Natural killer cell (primary cell): ENCODE data around the gene CFAP298. TPM values are rescaled to one million over a fixed set of nuclear protein-coding genes. Genes with fewer than 3 reads are reported as not detected.

Experiments used
- ATAC-seq, 3 donors: fragments of 150-1000 bp in 2 of 3; fragments of 200-7000 bp in 1 of 3; cut with Tn5 transposase; 1 replicate in 1 of 3; 2 replicates in 2 of 3; pipeline ENCODE4 v1.10.0; 2021; ENCODE audit warnings: mild to moderate bottlenecking in 2 of 3, moderate library complexity in 2 of 3
- DNase-seq, 2 donors: peaks; one replicate each; pipeline versions ENCODE4 v3.0.0 to v3.0.0-alpha.2; 2013 to 2021; ENCODE audit warnings: mixed read lengths in 1 of 2
- H3K27ac ChIP-seq: one replicate; pipeline ENCODE4 v1.5.1; 2013; ENCODE audit warnings: mild to moderate bottlenecking, low read length
- H3K27me3 ChIP-seq: one replicate; pipeline ENCODE4 v1.6.1; 2013; ENCODE audit warnings: low read length; ENCODE audit not compliant: control insufficient read depth, insufficient read depth
- H3K36me3 ChIP-seq: one replicate; pipeline ENCODE4 v1.6.1; 2013; ENCODE audit warnings: low read length; ENCODE audit not compliant: control insufficient read depth, insufficient read depth
- H3K4me1 ChIP-seq: one replicate; pipeline ENCODE4 v1.6.1; 2013; ENCODE audit warnings: low read length; ENCODE audit not compliant: control insufficient read depth, insufficient read depth
- H3K4me3 ChIP-seq: one replicate; pipeline ENCODE4 v1.5.1; 2013; ENCODE audit warnings: low read length
- H3K9me3 ChIP-seq: one replicate; pipeline ENCODE4 v1.6.1; 2013; ENCODE audit warnings: low read length; ENCODE audit not compliant: control insufficient read depth, insufficient read depth
- H3K27ac Mint-ChIP-seq, 2 donors: one replicate each; pipeline ENCODE4 v1.8.0; 2022; ENCODE audit warnings: mild to moderate bottlenecking in 2 of 2, mixed read lengths in 2 of 2, moderate library complexity in 1 of 2
- H3K27me3 Mint-ChIP-seq, 2 donors: one replicate each; pipeline ENCODE4 v1.8.0; 2022; ENCODE audit warnings: low read depth in 2 of 2, mixed read lengths in 2 of 2
- H3K36me3 Mint-ChIP-seq: one replicate; pipeline ENCODE4 v1.8.0; 2022; ENCODE audit warnings: mixed read lengths
- H3K4me1 Mint-ChIP-seq, 2 donors: one replicate each; pipeline ENCODE4 v1.8.0; 2022; ENCODE audit warnings: mixed read lengths in 2 of 2
- H3K4me3 Mint-ChIP-seq: one replicate; pipeline ENCODE4 v1.8.0; 2022; ENCODE audit warnings: mild to moderate bottlenecking, moderate library complexity, mixed read lengths
- H3K9me3 Mint-ChIP-seq, 2 donors: one replicate each; pipeline ENCODE4 v1.8.0; 2022; ENCODE audit warnings: mixed read lengths in 2 of 2
- WGBS: methylation state at CpG from one replicate; pipeline ENCODE4 v1.1.7; 2013; ENCODE audit warnings: missing lambda C conversion rate; ENCODE audit not compliant: insufficient coverage; 5-methylcytosine and 5-hydroxymethylcytosine counted together
- intact Hi-C: fragments of 100-400 bp; cut with micrococcal nuclease; formaldehyde crosslinking; loops from one replicate; pipeline ENCODE4 v1.14.2; 2022
- total RNA-seq, 4 donors: library from RNA; stranded (reverse); fragments of 120-200 nt in 1 of 4; gene quantifications; one replicate each; pipeline versions ENCODE4 v1.2.3 to v1.2.4, GENCODE V29; 2013 to 2022
- TF ChIP-seq, protein P1 (sequence below): fragments of 200-600 bp; IDR thresholded peaks from one replicate; pipeline ENCODE4 v1.8.0; 2022; ENCODE audit warnings: antibody characterized with exemption

CFAP298 gene
- total RNA-seq, 3 donors from 2014 or later (not counting 1 experiment from before 2014, with no cell fraction given) = 16.1 to 23.7 (median 16.8) TPM

- Mint-ChIP-seq H3K4me3 (no peak overlapping the region), H3K9me3 (no peaks in the 10 kb centered on the region), H3K4me1 (no peaks in the 10 kb centered on the region), H3K27me3 (no peaks in the 10 kb centered on the region), H3K27ac (no peak overlapping the region), H3K36me3 (no peaks in the 10 kb centered on the region)
- Histone ChIP-seq H3K27me3 (no peaks in the 10 kb centered on the region), H3K36me3 (no peaks in the 10 kb centered on the region), H3K27ac (no peak overlapping the region), H3K4me1 (no peaks in the 10 kb centered on the region), H3K4me3 (no peak overlapping the region), H3K9me3 (no peaks in the 10 kb centered on the region)
- intact Hi-C loops = no loop called here
- ATAC-seq = no peak
- no peak for DNase-seq
- TF ChIP-seq, protein P1, sequence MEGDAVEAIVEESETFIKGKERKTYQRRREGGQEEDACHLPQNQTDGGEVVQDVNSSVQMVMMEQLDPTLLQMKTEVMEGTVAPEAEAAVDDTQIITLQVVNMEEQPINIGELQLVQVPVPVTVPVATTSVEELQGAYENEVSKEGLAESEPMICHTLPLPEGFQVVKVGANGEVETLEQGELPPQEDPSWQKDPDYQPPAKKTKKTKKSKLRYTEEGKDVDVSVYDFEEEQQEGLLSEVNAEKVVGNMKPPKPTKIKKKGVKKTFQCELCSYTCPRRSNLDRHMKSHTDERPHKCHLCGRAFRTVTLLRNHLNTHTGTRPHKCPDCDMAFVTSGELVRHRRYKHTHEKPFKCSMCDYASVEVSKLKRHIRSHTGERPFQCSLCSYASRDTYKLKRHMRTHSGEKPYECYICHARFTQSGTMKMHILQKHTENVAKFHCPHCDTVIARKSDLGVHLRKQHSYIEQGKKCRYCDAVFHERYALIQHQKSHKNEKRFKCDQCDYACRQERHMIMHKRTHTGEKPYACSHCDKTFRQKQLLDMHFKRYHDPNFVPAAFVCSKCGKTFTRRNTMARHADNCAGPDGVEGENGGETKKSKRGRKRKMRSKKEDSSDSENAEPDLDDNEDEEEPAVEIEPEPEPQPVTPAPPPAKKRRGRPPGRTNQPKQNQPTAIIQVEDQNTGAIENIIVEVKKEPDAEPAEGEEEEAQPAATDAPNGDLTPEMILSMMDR = no peak
- 91% methylated on average over 11 of the region's 11 CpGs for WGBS
Measured at GRCh38 chr21:32576011-32576410, 36.2 kb downstream of the CFAP298 start.

GRCh38 chr21:32574946-32575925 is 36.9 kb downstream of the CFAP298 start:
- intact Hi-C loops = no loop called here
- no peak for DNase-seq
- no peak overlapping the region for H3K4me3 Mint-ChIP-seq
- no peak overlapping the region for H3K4me3 ChIP-seq
- peaks cover 0 to 2% of the 10 kb centered on the region in 2 donors for H3K4me1 Mint-ChIP-seq
- H3K4me1 ChIP-seq = peaks cover 1% of the 10 kb centered on the region
- no peak overlapping the region for H3K27ac ChIP-seq
- H3K36me3 Mint-ChIP-seq = no peaks in the 10 kb centered on the region
- no peaks in the 10 kb centered on the region for H3K27me3 Mint-ChIP-seq
- no peak for ATAC-seq
- no peaks in the 10 kb centered on the region for H3K9me3 Mint-ChIP-seq
- 89% methylated on average over 26 of the region's 26 CpGs for WGBS
- TF ChIP-seq, protein P1 = no peak
- H3K27ac Mint-ChIP-seq = no peak overlapping the region
- no peaks in the 10 kb centered on the region for H3K27me3 ChIP-seq
- H3K9me3 ChIP-seq = no peaks in the 10 kb centered on the region
- no peaks in the 10 kb centered on the region for H3K36me3 ChIP-seq

DNA sequence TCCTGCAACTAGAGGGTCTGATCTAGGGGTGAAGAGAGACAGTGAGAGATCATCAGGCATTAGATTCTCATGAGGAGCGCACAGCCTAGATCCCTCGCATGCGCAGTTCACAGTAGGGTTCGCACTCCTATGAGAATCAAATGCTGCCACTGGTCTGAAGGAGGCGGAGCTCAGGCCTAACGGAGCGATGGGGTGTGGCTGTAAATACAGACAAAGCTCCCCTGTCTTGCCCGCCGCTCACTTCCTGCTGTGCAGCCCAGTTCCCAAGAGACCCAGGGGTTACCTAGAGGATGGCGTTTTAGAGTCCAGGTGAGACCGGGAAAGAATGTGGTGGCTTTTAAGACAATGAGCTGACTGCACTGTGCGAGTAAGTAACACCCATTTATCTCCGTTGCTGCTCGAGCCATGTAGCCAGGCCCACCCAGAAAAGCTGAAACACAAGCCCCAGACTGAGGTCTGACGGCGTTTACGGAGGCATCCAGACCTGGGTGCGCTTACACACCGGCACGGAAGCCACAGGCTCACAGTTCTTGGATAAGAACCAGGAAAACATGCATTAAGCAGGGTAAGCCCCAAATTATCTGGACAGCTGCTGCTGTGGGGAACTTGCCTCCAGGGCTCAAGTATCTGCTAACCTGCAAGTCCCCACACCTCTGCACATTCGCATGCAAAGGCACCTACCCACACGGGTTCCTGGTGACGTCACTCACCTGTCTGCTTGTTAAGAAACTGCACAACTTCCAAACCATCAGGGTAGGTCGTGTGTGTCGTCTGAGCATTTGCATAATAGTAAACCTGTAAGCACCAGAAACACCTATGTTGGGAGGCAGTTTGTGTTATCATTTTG is 39.4 kb downstream of the CFAP298 start:
- Histone ChIP-seq H3K27ac (no peak overlapping the region), H3K4me1 (peaks cover 12% of the 10 kb centered on the region), H3K27me3 (no peaks in the 10 kb centered on the region), H3K36me3 (no peaks in the 10 kb centered on the region), H3K4me3 (no peak overlapping the region), H3K9me3 (no peaks in the 10 kb centered on the region)
- TF ChIP-seq, protein P1 = no peak
- Mint-ChIP-seq H3K4me1 (peaks cover 15 to 22% of the 10 kb centered on the region in 2 donors), H3K9me3 (no peaks in the 10 kb centered on the region), H3K36me3 (no peaks in the 10 kb centered on the region), H3K27me3 (no peaks in the 10 kb centered on the region), H3K4me3 (no peak overlapping the region), H3K27ac (no peak overlapping the region)
- DNase-seq (no peak), ATAC-seq (no peak)
- 89% methylated on average over 23 of the region's 25 CpGs for WGBS
- intact Hi-C loops = no loop called here
